K562 (cell line): ENCODE data around the gene KCNC3. TPM values are rescaled to one million over a fixed set of nuclear protein-coding genes. Genes with fewer than 3 reads are reported as not detected.

Source experiments
- BRD9 ChIP-seq: fragments of 450-650 bp; IDR thresholded peaks from 2 replicates; pipeline ENCODE4 v1.6.1; 2018; ENCODE audit warnings: low read depth; ENCODE audit not compliant: partially characterized antibody
- CBX2 ChIP-seq: fragments of 200-600 bp; sonication (generic); IDR thresholded peaks from one replicate; pipeline ENCODE4 v1.6.1; 2012; ENCODE audit warnings: mild to moderate bottlenecking, low read length, inconsistent platforms; ENCODE audit not compliant: insufficient read depth, poor library complexity, severe bottlenecking
- CREB1 ChIP-seq, 2 experiments: sonication (generic) in 1 of 2; formaldehyde crosslinking in 1 of 2; IDR thresholded peaks; 2 replicates each; pipeline versions ENCODE4 v1.6.1 to v1.8.0; 2012 to 2022; ENCODE audit warnings: inconsistent platforms in 1 of 2, mild to moderate bottlenecking in 1 of 2, missing genetic modification reagents in 1 of 2, moderate library complexity in 1 of 2
- DPF2 ChIP-seq: fragments of 450-650 bp; IDR thresholded peaks from 2 replicates; pipeline ENCODE4 v1.6.1; 2016
- FOXA1 ChIP-seq: fragments of 450-650 bp; IDR thresholded peaks from 2 replicates; pipeline ENCODE4 v1.6.1; 2016; ENCODE audit warnings: mild to moderate bottlenecking, borderline replicate concordance
- FOXP1 ChIP-seq: sonication (generic); formaldehyde crosslinking; IDR thresholded peaks from 2 replicates; pipeline ENCODE4 v1.8.0; 2022; ENCODE audit warnings: mild to moderate bottlenecking, missing genetic modification reagents
- KDM4B ChIP-seq, 2 experiments: fragments of 450-650 bp in 1 of 2; sonication (generic) in 1 of 2; IDR thresholded peaks; 2 replicates each; pipeline ENCODE4 v1.6.1; 2016 to 2017; ENCODE audit warnings: borderline replicate concordance in 2 of 2, antibody characterized with exemption in 1 of 2, low read depth in 1 of 2, mild to moderate bottlenecking in 1 of 2
- MTA3 ChIP-seq: fragments of 450-650 bp; formaldehyde crosslinking; IDR thresholded peaks from 2 replicates; pipeline ENCODE4 v1.6.1; 2017; ENCODE audit warnings: mild to moderate bottlenecking, borderline replicate concordance
- PHB2 ChIP-seq: fragments of 450-650 bp; IDR thresholded peaks from 2 replicates; pipeline ENCODE4 v1.6.1; 2017; ENCODE audit warnings: low read depth
- PML ChIP-seq: IDR thresholded peaks from 2 replicates; pipeline ENCODE4 v1.6.1; 2012; ENCODE audit warnings: low read length, inconsistent platforms
- POLR2AphosphoS5 ChIP-seq: IDR thresholded peaks from 2 replicates; pipeline ENCODE4 v1.6.1; 2011; ENCODE audit warnings: mild to moderate bottlenecking, low read depth, low read length, moderate library complexity; ENCODE audit not compliant: control insufficient read depth, insufficient read depth
- RB1 ChIP-seq: fragments of 450-650 bp; IDR thresholded peaks from 2 replicates; pipeline ENCODE4 v1.6.1; 2017; ENCODE audit warnings: low read depth, mild to moderate bottlenecking
- RCOR1 ChIP-seq, 2 experiments: IDR thresholded peaks; 2 replicates each; pipeline ENCODE4 v1.6.1; 2012; ENCODE audit warnings: low read depth in 2 of 2, low read length in 2 of 2, borderline replicate concordance in 1 of 2, improper control_type of control experiment in 1 of 2
- RHOXF2B ChIP-seq: fragments of 250-450 bp; sonication (Bioruptor Pico); conservative IDR thresholded peaks from 2 replicates; pipeline ENCODE4 v1.5.1; 2021
- SMARCA4 ChIP-seq: fragments of 450-650 bp; IDR thresholded peaks from 2 replicates; pipeline ENCODE4 v1.6.1; 2016
- SMARCB1 ChIP-seq: IDR thresholded peaks from 2 replicates; pipeline ENCODE4 v1.6.1; 2011; ENCODE audit warnings: improper control_type of control experiment, low read depth; ENCODE audit not compliant: insufficient read length
- TAF9B ChIP-seq: fragments of 450-650 bp; IDR thresholded peaks from 2 replicates; pipeline ENCODE4 v1.6.1; 2018; ENCODE audit warnings: mild to moderate bottlenecking; ENCODE audit not compliant: partially characterized antibody
- TCF7L2 ChIP-seq: fragments of 150-350 bp; IDR thresholded peaks from 2 replicates; pipeline ENCODE4 v1.6.1; 2016; ENCODE audit warnings: low read depth, mild to moderate bottlenecking, low read length, moderate library complexity
- TEAD4 ChIP-seq, 2 experiments: sonication (generic) in 1 of 2; formaldehyde crosslinking in 1 of 2; IDR thresholded peaks; 2 replicates each; pipeline versions ENCODE4 v1.6.1 to v1.8.0; 2012 to 2022; ENCODE audit warnings: borderline replicate concordance in 1 of 2, inconsistent platforms in 1 of 2, low read length in 1 of 2, mild to moderate bottlenecking in 1 of 2, missing genetic modification reagents in 1 of 2
- TRIM28 ChIP-seq: fragments of 450-650 bp; IDR thresholded peaks from 2 replicates; pipeline ENCODE4 v1.6.1; 2017
- USF2 ChIP-seq: sonication (generic); formaldehyde crosslinking; IDR thresholded peaks from 2 replicates; pipeline ENCODE4 v1.5.0; 2020; ENCODE audit warnings: missing genetic modification reagents
- ZFP36 ChIP-seq: fragments of 150-350 bp; IDR thresholded peaks from 2 replicates; pipeline ENCODE4 v1.6.1; 2018; ENCODE audit warnings: low read length, low read depth; ENCODE audit not compliant: partially characterized antibody
- ZNF316 ChIP-seq: fragments of 450-650 bp; IDR thresholded peaks from 2 replicates; pipeline ENCODE4 v1.6.1; 2016
- ZNF41 ChIP-seq: fragments of 250-450 bp; sonication (Bioruptor Pico); conservative IDR thresholded peaks from 2 replicates; pipeline ENCODE4 v1.4.0; 2020; ENCODE audit warnings: mild to moderate bottlenecking
- polyA plus RNA-seq, 8 experiments: library from polyadenylated mRNA; depleted of rRNA in 4 of 8; stranded (reverse) in 5 of 8; unstranded in 3 of 8; fragments of >200 nt; fragmentation: Nextera tagmentation in 2 of 8; fragmentation: Illumina TruSeq in 1 of 8; extraction: Ambion mirVana in 2 of 8; extraction: Trizol in 1 of 8; gene quantifications; 2 replicates each; pipeline versions ENCODE4 v1.2.1 to v1.2.3, GENCODE V29; 2011 to 2014; ENCODE audit warnings: inconsistent platforms in 1 of 8, missing spikeins in 1 of 8
- total RNA-seq, 7 experiments: library from RNA; depleted of rRNA in 6 of 7; stranded (reverse); fragments of >200 nt in 6 of 7; fragmentation: Illumina TruSeq in 2 of 7; extraction: Trizol in 2 of 7; gene quantifications; 2 replicates each; pipeline versions ENCODE4 v1.2.1 to v1.2.3, GENCODE V29; 2011 to 2021; ENCODE audit warnings: low replicate concordance in 1 of 7
- TF ChIP-seq, protein P1 (sequence below): fragments of 450-650 bp; formaldehyde crosslinking; IDR thresholded peaks from 2 replicates; pipeline ENCODE4 v1.4.0; 2020; ENCODE audit warnings: mild to moderate bottlenecking, mixed read lengths
- TF ChIP-seq, protein P2 (sequence below): sonication (generic); formaldehyde crosslinking; IDR thresholded peaks from 2 replicates; pipeline ENCODE4 v1.8.0; 2022; ENCODE audit warnings: missing genetic modification reagents, mild to moderate bottlenecking, moderate library complexity, borderline replicate concordance

The KCNC3 gene
- total and polyA plus RNA-seq, 9 of the 15 experiments (the other 6 are each of a cell fraction or from before 2014, with no cell fraction given), result 0.03 to 26.2 (median 2.0) TPM

DNA sequence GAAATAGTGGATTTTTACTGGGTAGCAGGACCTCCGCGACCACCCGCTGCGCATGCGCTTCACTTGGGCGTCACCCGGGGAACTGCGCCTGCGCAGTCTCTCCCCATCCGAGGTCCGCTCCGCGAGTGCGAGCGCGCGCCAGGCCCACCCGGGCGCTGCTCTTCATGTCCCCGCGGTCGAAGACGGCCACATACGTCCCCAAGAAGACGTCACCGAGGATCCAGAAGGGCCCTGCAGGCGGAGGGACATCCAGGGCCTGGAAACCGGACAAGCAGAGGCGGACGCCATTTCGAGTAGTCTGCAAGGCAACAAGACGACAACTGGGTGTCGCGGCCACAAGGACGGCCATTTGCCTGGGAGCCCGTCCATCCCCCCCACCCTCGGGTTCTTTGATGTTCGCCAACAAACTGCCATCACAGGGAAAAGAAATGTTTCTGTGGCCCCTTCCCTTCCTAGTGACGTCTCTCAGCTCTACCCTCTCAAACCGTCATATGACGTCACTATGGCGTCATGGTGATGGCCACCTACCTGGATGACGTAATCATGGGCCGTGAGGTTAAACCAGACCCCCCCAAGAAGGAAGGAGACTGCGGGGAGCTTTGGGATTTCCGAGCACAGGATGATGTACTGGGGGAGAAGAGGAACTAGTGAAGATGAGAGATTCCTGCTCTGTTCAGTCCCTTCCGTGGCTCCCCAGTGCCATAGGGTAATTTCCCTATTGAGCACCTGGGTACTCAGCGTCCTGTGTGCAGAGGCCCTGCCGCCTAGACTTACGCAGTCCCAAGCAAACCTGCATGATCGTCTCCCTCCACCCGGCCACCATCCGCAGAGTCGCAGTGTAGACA lies 29.5 kb upstream of the KCNC3 start (continued):
- TF ChIP-seq RHOXF2B (CRISPR knock-in tag) (0 out of 2 replicates have a peak, but pooled peaks have one; percentile 33), CBX2 (no peak), FOXP1 (CRISPR knock-in tag) (peak; percentile 72; the same call in 1 of the 2 replicates), ZFP36 (no peak), ZNF41 (CRISPR knock-in tag) (no peak), FOXA1 (no peak), SMARCA4 (0 out of 2 replicates have a peak, but pooled peaks have one; percentile 23), PHB2 (0 out of 2 replicates have a peak, but pooled peaks have one; percentile 12), CREB1 (IDR thresholded peaks at IDR 0.05) (peak; percentile 100), CREB1 (CRISPR knock-in tag; IDR thresholded peaks at IDR 0.05) (peak; percentile 100), TEAD4 (IDR thresholded peaks at IDR 0.05; ENCODE audit: low read length) (peak; percentile 51), TEAD4 (CRISPR knock-in tag; IDR thresholded peaks at IDR 0.05; ENCODE audit: borderline replicate concordance) (no peak), BRD9 (no peak), TRIM28 (peak; percentile 71; the same call in 1 of the 2 replicates), POLR2AphosphoS5 (peak; percentile 81), USF2 (peak; percentile 7; the same call in 1 of the 2 replicates), TCF7L2 (no peak), RB1 (peak; percentile 55; the same call in 1 of the 2 replicates), DPF2 (peak; percentile 70), PML (peak; percentile 48; the same call in 1 of the 2 replicates), MTA3 (peak; percentile 100), RCOR1 (IDR thresholded peaks at IDR 0.05; ENCODE audit: borderline replicate concordance in 1 of 2, low read depth in 2 of 2, low read length in 2 of 2) (peak in 1 of 2 experiments; percentile 40; a peak in 1 of 4 replicates), KDM4B (IDR thresholded peaks at IDR 0.05; ENCODE audit: borderline replicate concordance in 2 of 2, low read depth in 1 of 2) (0 out of 4 replicates have a peak, but pooled peaks of 1 of the 2 experiments have one; percentile 21), ZNF316 (no peak), SMARCB1 (no peak), TAF9B (no peak)
- TF ChIP-seq, protein P1, sequence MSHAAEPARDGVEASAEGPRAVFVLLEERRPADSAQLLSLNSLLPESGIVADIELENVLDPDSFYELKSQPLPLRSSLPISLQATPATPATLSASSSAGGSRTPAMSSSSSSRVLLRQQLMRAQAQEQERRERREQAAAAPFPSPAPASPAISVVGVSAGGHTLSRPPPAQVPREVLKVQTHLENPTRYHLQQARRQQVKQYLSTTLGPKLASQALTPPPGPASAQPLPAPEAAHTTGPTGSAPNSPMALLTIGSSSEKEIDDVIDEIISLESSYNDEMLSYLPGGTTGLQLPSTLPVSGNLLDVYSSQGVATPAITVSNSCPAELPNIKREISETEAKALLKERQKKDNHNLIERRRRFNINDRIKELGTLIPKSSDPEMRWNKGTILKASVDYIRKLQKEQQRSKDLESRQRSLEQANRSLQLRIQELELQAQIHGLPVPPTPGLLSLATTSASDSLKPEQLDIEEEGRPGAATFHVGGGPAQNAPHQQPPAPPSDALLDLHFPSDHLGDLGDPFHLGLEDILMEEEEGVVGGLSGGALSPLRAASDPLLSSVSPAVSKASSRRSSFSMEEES, result no peak
- TF ChIP-seq, protein P2, sequence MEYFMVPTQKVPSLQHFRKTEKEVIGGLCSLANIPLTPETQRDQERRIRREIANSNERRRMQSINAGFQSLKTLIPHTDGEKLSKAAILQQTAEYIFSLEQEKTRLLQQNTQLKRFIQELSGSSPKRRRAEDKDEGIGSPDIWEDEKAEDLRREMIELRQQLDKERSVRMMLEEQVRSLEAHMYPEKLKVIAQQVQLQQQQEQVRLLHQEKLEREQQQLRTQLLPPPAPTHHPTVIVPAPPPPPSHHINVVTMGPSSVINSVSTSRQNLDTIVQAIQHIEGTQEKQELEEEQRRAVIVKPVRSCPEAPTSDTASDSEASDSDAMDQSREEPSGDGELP (CRISPR knock-in tag), result peak; percentile 23
